Prostate gland (tissue), 2 donors: ENCODE results near the gene RAP1GAP.

Experiments
- POLR2AphosphoS5 ChIP-seq: sonication (generic); formaldehyde crosslinking; IDR thresholded peaks from one replicate; pipeline ENCODE4 v1.6.1; 2017; ENCODE audit warnings: antibody characterized with exemption
- TF ChIP-seq, protein P1 (sequence below), 4 experiments: fragments of 200-600 bp in 2 of 4; fragments of 450-650 bp in 2 of 4; sonication (generic) in 2 of 4; IDR thresholded peaks; 1 replicate in 3 of 4; 2 replicates in 1 of 4; pipeline ENCODE4 v1.5.1; 2016 to 2019; ENCODE audit warnings: antibody characterized with exemption in 4 of 4, mild to moderate bottlenecking in 2 of 4, moderate library complexity in 2 of 4

DNA sequence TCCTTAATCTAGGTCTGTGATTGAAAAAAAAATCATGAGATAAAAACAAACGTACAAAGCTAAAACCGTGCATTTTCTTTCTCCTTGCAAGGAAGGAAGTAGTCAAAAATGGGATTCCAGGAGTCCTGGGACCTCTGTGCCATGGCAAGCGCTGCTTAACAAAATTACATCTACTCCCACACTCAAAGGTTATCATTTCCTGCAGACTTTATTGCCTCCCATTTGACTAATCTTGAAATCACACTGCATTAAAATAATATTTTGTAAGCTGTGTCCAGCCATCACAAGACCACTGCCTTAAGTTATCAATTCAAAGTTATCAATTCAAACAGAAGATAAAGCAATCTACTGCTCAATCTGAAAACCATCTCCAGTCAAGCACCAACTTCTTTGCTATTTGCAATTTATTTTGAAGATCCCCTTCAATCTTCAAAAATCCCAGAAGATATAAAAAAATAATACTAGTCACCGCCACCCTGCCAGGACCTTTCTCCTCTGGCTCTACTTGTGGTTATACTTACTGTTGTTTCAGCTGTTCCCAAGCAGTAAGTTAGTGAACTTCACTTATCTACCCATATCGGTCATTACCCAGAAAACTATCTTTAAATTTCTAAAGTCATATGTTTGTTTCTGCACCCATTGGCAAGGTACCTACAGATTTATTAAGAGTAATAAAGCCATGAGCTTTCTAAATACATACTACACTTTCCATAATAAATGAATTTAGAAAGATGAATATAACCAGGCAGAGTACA lies 38.1 kb upstream of the RAP1GAP start:
- TF ChIP-seq, protein P1, sequence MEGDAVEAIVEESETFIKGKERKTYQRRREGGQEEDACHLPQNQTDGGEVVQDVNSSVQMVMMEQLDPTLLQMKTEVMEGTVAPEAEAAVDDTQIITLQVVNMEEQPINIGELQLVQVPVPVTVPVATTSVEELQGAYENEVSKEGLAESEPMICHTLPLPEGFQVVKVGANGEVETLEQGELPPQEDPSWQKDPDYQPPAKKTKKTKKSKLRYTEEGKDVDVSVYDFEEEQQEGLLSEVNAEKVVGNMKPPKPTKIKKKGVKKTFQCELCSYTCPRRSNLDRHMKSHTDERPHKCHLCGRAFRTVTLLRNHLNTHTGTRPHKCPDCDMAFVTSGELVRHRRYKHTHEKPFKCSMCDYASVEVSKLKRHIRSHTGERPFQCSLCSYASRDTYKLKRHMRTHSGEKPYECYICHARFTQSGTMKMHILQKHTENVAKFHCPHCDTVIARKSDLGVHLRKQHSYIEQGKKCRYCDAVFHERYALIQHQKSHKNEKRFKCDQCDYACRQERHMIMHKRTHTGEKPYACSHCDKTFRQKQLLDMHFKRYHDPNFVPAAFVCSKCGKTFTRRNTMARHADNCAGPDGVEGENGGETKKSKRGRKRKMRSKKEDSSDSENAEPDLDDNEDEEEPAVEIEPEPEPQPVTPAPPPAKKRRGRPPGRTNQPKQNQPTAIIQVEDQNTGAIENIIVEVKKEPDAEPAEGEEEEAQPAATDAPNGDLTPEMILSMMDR (IDR thresholded peaks at IDR 0.05): no peak
- no peak for TF ChIP-seq POLR2AphosphoS5
